ENCODE results near the gene USP51.
"Not testable (repeated sequence)": the region's sequence is repeated elsewhere in the genome, so short reads cannot be mapped to it uniquely, and the experiment has no call there.

GRCh38 chrX:55459426-55459825 is 30.2 kb downstream of the USP51 start:
- not testable (repeated sequence) for TF ChIP-seq POLR2AphosphoS5 (IDR thresholded peaks at IDR 0.05; ENCODE audit: low read depth, low read length); CTCF (IDR thresholded peaks at IDR 0.05); REST (IDR thresholded peaks at IDR 0.05; ENCODE audit: insufficient read depth in 1 of 2, low read depth in 2 of 2, low read length in 1 of 2)

Data from Panc1 (cell line).